Subcutaneous adipose tissue (tissue), 4 donors: ENCODE measurements around the gene MAPT. TPM values are rescaled to one million over a fixed set of nuclear protein-coding genes. Genes with fewer than 3 reads are reported as not detected.

Experiments used
- CTCF ChIP-seq: fragments of 450-650 bp; IDR thresholded peaks from one replicate; pipeline ENCODE4 v1.5.1; 2016; ENCODE audit warnings: low read depth, mild to moderate bottlenecking, control low read depth, antibody characterized with exemption, moderate library complexity
- total RNA-seq, 4 donors: library from RNA; depleted of rRNA; stranded (reverse); fragments of >200 nt; gene quantifications; one replicate each; pipeline ENCODE4 v1.1.0, GENCODE V29; 2016

The MAPT gene
- total RNA-seq, 4 donors from 2014 or later: 5.3 to 21.3 (median 9.4) TPM

DNA sequence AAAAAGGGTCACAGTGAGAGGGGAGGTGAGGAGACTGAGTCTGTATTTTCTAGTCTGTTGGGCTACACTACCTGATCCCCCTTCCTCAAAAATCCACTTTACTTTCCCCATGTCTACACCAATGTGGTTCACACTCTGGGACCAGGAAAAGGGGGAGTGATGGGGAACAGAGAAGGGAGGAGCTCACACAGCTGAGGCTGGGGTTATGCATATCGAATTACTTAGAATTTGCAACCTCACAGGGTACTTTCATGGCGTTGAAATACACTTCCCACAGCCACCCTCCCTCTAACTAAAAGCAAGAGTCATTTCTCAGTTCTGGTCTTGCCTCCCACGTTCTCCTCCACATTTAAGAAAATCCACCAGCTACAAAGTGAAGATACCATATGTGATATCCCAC lies 14.1 kb downstream of the MAPT start:
- no peak for TF ChIP-seq CTCF

DNA sequence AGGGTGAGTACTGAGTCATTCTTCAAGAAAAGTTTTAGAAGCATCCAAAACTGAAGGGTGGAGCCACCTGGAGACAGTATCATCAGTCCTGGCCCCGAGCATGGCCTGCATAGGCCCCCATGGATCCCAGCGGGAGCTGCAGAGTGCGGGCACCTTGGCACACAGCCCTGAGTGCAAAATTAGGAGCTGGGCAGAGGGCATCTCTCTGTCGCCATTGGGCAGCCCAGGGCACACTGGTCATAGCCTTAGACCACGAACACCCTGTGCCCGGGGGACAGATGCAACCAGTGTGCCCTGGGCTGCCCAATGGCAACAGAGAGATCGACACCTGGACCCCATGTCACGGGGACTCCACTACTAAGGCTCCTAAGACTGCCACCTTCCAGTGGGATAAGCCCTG lies 14.6 kb downstream of the MAPT start:
- TF ChIP-seq CTCF: no peak

DNA sequence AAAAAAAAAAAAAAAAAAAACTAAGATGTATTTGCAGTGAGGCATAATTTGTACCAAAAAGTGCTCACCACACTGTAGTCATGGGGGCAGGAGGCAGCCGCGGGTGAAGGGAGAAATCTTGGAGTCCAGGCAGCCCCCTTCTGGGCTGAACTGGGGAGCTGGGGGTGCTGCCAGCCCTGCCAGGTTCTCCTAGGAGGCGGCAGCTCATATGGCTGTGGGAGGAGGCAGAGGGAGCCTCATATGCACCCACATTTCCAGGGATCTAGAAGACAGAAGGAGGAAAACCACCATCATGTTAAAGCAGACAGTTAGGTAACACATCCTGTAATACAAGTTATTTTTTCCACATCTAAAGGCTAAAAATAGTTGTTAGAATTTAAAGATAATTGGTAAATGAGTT lies 16.3 kb downstream of the MAPT start:
- no peak for TF ChIP-seq CTCF

- TF ChIP-seq CTCF: no peak
Observed at GRCh38 chr17:45912319-45912718, 18.0 kb downstream of the MAPT start.

DNA sequence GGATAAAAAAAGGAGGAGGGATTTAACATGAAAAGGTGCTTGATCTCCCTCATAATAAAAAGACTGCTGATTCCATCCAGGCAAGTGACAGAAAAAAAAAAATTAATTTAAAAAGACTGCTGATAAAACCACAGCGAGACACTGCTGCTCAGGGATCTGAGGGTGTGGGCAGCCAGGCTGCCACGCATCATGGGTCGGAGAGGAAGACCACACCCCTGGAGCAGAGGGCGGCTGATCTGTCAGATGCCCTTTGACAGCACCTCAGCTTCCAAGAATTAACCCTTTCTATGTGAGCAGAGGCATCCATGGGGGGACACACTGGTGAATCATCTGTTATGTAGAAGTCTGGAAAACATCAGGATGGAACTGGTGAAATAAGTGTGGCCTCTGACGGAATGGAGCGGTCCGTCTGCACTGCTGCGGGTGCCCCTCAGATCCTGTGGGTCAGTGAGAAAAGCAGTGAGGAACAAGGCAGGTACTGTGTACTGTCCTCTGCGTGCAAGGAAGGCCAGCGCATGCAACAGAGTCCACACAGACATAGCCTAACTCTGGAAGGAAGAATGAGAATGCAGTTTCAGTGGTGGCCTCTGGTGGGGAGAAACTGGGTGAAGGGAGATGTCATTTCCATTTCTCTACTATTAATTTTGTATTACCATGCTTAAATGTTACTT lies 19.8 kb downstream of the MAPT start:
- TF ChIP-seq CTCF: no peak

DNA sequence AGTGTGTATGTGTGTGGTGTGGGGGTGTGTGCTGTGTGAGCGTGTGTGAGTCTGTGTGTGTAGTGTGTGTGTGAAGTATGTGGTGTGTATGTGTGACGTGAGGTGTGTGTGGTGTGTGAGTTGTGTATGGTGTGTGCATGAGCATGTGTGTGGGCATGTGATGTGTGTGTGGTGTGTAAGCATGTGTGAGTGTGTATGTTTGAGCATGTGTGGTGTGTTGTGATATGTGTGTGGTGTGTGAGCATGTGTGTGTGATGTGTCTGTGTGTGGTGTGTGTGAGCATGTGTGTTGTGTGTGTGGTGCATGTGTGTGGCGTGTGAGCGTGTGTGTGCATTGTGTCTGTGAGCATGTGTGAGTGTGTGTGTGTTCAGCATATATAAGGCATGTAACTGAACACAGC lies 20.9 kb downstream of the MAPT start:
- TF ChIP-seq CTCF: no peak

GRCh38 chr17:45917081-45917480 lies 22.7 kb downstream of the MAPT start:
- TF ChIP-seq CTCF: no peak
